ENCODE results near the gene TMEM190. TPM values are rescaled to one million over a fixed set of nuclear protein-coding genes. Genes with fewer than 3 reads are reported as not detected.
"Not testable (repeated sequence)": the region's sequence is repeated elsewhere in the genome, so short reads cannot be mapped to it uniquely, and the experiment has no call there.

Gene TMEM190
- total and polyA plus RNA-seq, 5 experiments from 2014 or later: not detected

DNA sequence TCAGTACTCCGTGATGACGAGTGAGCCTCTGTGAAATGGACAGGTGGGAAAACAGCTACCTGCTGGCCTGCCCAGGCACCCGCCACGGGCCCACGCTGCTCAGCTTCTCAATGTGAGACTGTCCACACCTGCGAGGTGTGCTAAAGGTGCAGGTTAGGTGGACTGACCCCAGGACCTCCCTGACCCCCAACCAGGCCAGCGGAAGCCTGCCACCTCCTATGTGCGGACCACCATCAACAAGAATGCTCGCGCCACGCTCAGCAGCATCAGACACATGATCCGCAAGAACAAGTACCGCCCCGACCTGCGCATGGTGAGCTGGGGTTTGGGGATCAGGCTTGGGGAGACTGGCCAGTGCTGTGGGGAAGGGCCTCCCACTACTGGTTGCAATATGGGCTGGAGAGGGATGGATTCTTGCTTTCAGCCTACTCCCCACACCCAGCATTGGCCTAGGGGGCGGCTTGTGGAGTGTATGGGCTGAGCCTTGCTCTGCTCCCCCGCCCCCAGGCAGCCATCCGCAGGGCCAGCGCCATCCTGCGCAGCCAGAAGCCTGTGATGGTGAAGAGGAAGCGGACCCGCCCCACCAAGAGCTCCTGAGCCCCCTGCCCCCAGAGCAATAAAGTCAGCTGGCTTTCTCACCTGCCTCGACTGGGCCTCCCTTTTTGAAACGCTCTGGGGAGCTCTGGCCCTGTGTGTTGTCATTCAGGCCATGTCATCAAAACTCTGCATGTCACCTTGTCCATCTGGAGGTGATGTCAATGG, 11.3 kb downstream of the TMEM190 start:
- DNase-seq: peak in 1 of 10 donors; percentile 59
- Mint-ChIP-seq H3K27ac (peak overlapping the region; percentile 31 to 100 (median 99)), H3K9me3 (peaks cover 0 to 2% (median 0%) of the 10 kb centered on the region in 9 donors), H3K4me3 (peak overlapping the region; percentile 99 to 100 (median 100)), H3K27me3 (no peaks in the 10 kb centered on the region), H3K36me3 (peaks cover 9 to 56% (median 21%) of the 10 kb centered on the region in 3 donors), H3K4me1 (peaks cover 26 to 79% (median 69%) of the 10 kb centered on the region in 4 donors)
- POLR2A ChIA-PET: interaction anchor here (0.7 to 12.9 kb wide), 6 partner anchors 11 to 284 kb away, joined by 3 to 181 read pairs (median 12); partner anchors contain the start of genes FIZ1 and UBE2S
- ATAC-seq: no peak

DNA sequence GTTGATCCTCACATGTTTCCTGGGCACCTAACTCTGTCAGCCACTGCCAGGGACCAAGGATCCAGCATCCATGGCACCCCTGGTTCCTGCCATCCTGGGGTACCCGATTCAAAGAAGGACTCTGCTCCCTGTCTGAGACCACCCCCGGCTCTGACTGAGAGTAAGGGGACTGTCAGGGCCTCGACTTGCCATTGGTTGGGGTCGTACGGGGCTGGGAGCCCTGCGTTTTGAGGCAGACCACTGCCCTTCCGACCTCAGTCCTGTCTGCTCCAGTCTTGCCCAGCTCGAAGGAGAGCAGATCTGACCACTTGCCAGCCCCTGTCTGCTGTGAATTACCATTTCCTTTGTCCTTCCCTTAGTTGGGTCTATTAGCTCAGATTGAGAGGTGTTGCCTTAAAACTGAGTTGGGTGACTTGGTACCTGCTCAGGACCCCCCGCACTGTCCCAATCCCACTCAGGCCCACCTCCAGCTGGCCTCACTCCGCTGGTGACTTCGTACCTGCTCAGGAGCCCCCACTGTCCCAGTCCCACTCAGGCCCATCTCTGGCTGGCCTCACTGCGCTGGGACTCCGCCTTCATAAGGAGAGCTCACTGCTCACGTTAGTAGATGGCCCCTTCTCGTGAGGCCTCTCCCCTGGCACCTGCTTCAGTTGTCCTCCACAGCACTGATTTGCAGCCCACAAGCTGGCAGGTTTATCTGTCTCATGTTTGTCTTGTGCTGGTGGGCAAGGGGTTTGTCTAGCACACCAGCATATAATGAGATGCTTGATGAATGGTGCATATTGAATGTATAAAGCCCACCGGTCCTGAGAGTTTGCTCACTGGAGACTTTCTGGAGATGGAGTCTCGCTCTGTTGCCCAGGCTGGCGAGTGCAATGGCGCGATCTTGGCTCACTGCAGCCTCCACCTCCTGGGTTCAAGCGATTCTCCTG, 13.0 kb downstream of the TMEM190 start:
- H3K4me3 Mint-ChIP-seq: peak overlapping the region; percentile 45 to 99 (median 68)
- POLR2A ChIA-PET: interaction anchor here (3.3 to 12.9 kb wide), 2 partner anchors 9 to 17 kb away, joined by 19 to 181 read pairs; partner anchors contain the start of gene UBE2S
- no peaks in the 10 kb centered on the region for H3K27me3 Mint-ChIP-seq
- ATAC-seq: no peak
- peaks cover 9 to 56% (median 21%) of the 10 kb centered on the region in 3 donors for H3K36me3 Mint-ChIP-seq
- H3K27ac Mint-ChIP-seq: peak overlapping the region in 9 of 10 donors; percentile 24 to 86 (median 60)
- peaks cover 0 to 2% (median 0%) of the 10 kb centered on the region in 9 donors for H3K9me3 Mint-ChIP-seq
- H3K4me1 Mint-ChIP-seq: peaks cover 25 to 70% (median 64%) of the 10 kb centered on the region in 4 donors
- peak in 1 of 10 donors; percentile 27 for DNase-seq

DNA sequence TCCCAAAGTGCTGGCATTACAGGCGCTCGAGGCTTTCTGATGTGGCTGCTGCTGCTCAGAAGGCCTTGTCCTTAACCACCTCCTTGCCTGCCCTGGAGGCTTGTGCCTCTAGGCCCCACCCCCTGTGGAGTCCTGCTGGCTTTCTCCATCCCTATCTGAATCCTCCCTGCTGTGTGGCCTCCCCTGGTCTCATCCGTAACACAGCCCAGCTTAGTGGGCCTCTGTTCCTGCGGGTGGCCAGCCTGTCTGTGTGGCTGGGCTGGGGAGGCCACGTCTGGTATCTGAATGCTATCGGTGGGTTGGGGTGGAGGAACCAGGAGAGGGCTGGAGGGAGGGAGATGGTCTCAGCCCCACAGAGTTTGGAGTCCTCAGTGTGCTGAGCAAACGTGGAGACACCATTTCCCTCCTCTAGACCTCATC, 13.8 kb downstream of the TMEM190 start:
- ATAC-seq: no peak
- Mint-ChIP-seq H3K27me3 (no peaks in the 10 kb centered on the region), H3K9me3 (peaks cover 0 to 2% (median 0%) of the 10 kb centered on the region in 9 donors), H3K4me1 (peaks cover 25 to 64% (median 59%) of the 10 kb centered on the region in 4 donors), H3K27ac (peak overlapping the region in 9 of 10 donors; percentile 32 to 89 (median 81)), H3K4me3 (peak overlapping the region in 2 of 10 donors; percentile 24 to 66), H3K36me3 (peaks cover 9 to 56% (median 21%) of the 10 kb centered on the region in 3 donors)
- DNase-seq: no peak
- POLR2A ChIA-PET: interaction anchor here (0.8 to 12.9 kb wide), 3 partner anchors 16 to 87 kb away, joined by 3 to 181 read pairs (median 3); partner anchors contain the start of genes KMT5C and UBE2S

DNA sequence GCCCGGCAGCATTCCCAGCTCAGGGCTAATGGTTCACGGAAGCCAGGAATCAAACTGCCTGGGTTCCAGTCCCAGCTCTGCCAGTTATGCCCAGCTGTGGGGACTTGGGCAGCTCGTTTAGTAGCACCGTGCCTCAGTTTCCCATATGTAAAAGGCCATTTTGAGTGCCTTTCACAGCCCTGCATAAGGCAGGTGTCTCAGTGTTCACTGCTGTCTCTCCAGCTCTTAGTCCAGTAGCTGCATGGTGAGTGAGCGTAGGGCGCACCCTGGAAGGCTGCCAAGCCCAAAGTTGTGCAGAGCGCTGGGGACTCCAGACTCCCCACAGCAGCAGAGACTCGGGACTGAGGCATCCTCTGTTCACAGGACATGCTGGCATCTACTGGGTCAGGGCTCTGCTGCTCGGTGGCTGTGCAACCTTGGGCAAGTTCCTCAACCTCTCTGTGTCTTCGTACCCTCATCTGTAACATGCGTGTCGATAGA, 14.6 kb downstream of the TMEM190 start:
- Mint-ChIP-seq H3K4me1 (peaks cover 21 to 59% (median 54%) of the 10 kb centered on the region in 4 donors), H3K36me3 (peaks cover 3 to 50% (median 21%) of the 10 kb centered on the region in 3 donors), H3K27me3 (no peaks in the 10 kb centered on the region), H3K4me3 (no peak overlapping the region), H3K9me3 (no peaks in the 10 kb centered on the region), H3K27ac (peak overlapping the region in 6 of 10 donors; percentile 33 to 89 (median 82))
- ATAC-seq (peak in 1 of 2 donors; percentile 26), DNase-seq (no peak)
- POLR2A ChIA-PET: interaction anchor here (0.8 to 12.9 kb wide), 3 partner anchors 15 to 88 kb away, joined by 3 to 181 read pairs (median 3); partner anchors contain the start of genes KMT5C and UBE2S

DNA sequence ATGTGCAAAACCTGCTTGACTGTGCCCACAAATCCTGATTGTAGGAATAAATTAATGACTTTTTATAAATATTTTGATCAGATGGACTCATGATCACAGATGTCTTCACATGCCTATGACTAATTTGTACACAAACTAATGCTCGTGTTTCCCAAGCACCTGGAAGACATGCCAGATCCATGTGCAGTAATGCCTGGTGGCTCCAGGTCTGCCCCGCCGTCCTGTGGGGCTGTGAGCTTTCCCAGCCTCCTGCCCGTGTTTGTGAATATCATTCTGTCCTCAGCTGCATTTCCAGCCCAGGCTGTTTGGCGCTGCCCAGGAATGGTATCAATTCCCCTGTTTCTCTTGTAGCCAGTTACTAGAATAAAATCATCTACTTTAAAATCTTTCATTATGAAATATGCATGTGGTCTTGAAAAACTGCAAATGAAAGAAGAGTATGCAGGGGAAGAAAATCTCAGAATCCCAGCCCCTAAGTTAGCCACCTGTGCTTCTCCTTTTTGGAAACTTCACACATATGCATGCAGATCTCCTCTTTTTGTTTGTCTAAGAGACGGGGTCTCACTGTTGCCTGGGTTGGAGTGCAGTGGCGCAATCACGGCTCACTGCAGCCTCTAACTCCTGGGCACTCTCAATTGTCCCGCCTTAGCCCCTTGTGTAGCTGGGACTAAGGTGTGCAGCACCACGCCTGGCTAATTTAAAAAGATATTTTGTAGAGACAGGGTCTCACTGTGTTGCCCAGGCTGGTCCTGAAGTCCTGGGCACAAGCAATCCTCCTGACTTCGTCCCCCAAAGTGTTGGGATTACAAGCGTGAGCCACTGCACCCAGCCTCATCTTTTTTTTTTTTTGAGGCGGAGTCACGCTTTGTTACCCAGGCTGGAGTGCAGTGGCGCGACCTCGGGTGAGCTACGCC, 15.3 kb downstream of the TMEM190 start:
- Mint-ChIP-seq H3K4me1 (peaks cover 18 to 53% (median 47%) of the 10 kb centered on the region in 4 donors), H3K27me3 (no peaks in the 10 kb centered on the region), H3K36me3 (peaks cover 0 to 44% (median 14%) of the 10 kb centered on the region in 3 donors), H3K4me3 (no peak overlapping the region), H3K9me3 (no peaks in the 10 kb centered on the region), H3K27ac (peak overlapping the region in 9 of 10 donors; percentile 18 to 68 (median 60))
- no peak for ATAC-seq
- DNase-seq: no peak
- POLR2A ChIA-PET: interaction anchor here (1.1 to 12.9 kb wide), 2 partner anchors 15 to 89 kb away, joined by 3 to 181 read pairs; partner anchors contain the start of gene UBE2S

DNA sequence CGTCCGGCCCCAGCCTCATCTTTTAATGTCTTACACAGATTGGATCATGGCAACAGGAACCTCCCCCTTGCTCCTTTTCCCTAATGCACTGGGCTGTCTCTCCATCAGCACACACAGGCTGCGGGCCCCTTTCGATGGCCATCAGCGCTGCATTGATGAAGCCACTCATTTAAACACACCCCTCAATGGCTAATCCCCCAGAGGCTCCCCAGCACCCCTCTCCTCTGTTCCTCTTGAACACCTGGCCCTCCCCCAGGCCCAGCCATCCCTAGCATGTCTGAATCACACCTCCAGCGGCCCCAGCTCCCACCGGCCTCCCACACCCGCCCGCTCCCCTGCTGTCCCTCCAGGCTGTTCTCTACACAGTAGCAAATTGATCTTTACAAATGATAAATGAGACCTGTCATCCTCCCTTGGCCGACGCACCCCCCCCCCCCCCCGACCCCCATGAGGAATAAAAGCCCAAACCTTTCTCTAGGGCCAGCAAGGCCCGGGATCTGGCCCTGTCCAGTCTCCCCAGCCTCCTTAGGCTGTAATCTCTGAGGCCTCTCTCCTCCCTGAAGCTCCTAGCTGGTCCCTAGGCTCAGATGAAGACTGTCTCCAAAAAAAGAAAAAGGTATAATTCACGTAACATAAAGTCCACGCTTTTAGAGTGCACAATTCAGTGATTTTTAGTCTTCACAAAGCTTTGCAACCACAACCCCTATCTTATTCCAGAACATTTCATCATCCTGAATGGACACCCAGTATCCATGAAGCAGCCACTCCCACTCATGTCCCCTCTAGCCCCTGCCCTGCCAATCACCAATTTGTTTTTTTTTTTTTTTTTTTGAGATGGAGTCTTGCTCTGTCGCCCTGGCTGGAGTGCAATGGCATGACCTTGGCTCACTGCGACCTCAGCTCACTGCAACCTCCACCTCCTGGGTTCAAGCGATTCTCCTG, 16.5 kb downstream of the TMEM190 start:
- Mint-ChIP-seq H3K9me3 (no peaks in the 10 kb centered on the region), H3K36me3 (peaks cover 0 to 33% (median 8%) of the 10 kb centered on the region in 3 donors), H3K27ac (peak overlapping the region in 8 of 10 donors; percentile 4 to 81 (median 58)), H3K4me3 (no peak overlapping the region), H3K27me3 (no peaks in the 10 kb centered on the region), H3K4me1 (peaks cover 17 to 44% (median 38%) of the 10 kb centered on the region in 4 donors)
- DNase-seq: no peak
- no peak for ATAC-seq
- POLR2A ChIA-PET: interaction anchor here (12.9 kb wide), 1 partner anchor 13 kb away, joined by 181 read pairs; the partner anchor contains the start of gene UBE2S

DNA sequence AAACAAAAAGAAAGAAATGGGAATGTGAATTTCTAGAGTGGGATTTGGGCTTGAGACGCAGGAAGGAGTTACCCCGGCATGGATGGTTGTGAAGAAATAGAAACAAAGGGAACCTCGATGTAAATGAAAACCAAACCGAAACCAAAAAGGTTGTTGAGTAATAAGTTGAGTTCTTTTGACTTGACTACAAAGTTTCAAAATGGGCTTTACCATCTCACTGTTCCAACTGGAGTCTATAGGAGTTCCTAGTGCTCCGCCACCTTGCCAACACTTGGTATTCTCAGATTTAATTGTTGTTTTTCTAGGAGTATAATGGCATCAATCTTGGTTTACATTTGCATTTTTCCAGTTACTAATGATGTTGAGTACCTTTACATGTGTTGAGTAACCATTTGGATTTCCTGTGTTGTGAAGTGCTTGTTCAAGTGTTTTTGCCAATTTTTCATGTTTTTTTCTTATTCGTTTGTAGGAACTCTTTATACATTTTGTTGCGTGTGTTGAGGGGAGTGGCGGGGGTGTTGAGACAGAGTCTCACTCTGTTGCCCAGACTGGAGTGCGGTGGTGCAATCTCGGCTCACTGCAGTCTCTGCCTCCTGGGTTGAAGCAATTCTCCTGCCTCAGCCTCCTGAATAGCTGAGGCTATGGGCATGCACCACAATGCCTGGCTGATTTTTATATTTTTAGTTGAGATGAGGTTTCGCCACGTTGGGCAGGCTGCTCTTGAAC, 21.7 kb downstream of the TMEM190 start:
- H3K4me3 Mint-ChIP-seq: peak overlapping the region in 1 of 10 donors; percentile 12
- peak overlapping the region in 1 of 10 donors; percentile 5 for H3K27ac Mint-ChIP-seq
- H3K4me1 Mint-ChIP-seq: peaks cover 0 to 10% (median 6%) of the 10 kb centered on the region in 4 donors
- POLR2A ChIA-PET: interaction anchor here (2.1 to 4.6 kb wide), 2 partner anchors 9 to 11 kb away, joined by 5 to 19 read pairs; partner anchors contain the start of gene UBE2S
- peaks cover 0 to 27% (median 9%) of the 10 kb centered on the region in 3 donors for H3K36me3 Mint-ChIP-seq
- no peaks in the 10 kb centered on the region for H3K27me3 Mint-ChIP-seq
- DNase-seq (no peak), ATAC-seq (no peak)
- H3K9me3 Mint-ChIP-seq: no peaks in the 10 kb centered on the region

DNA sequence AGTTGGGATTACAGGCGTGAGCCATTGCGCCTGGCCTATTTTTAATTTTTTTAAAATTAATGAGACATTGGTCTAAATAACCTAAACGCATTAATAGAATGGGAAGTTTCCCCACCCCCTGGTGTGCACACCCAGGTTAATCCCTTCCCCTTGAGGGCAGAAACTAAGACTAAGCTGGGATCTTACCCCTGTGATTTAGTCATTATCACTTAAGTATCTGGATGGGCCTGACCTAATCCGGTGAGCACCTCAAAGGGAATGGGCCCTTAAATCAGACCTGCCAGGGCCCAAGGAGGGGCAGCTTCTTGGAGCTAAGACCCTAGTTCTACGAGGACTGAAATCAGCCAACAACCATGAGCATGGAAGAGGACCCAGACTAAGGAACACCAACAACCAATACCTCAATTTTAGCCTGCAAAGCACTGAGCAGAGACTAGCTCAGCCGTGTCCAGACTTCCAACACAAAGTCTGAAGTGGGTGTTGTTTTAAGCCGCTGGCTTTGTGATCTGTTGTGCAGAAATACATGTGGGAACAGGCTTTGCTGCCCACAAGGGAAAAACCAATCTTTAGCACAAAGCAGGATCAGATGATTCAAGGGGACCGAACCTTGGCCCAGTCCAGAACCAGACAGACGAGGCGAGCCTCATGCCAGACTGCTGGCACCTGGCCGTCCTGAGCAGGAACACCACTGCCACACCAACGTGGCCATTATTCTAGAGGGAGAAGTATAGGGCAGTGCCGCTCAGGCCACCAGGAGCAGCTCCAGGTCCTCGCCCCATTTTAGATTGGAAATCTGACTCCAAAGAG, 23.9 kb downstream of the TMEM190 start:
- Mint-ChIP-seq H3K4me1 (peaks cover 2 to 17% (median 8%) of the 10 kb centered on the region in 4 donors), H3K36me3 (peaks cover 0 to 39% (median 10%) of the 10 kb centered on the region in 3 donors), H3K27ac (no peak overlapping the region), H3K9me3 (no peaks in the 10 kb centered on the region), H3K27me3 (no peaks in the 10 kb centered on the region), H3K4me3 (no peak overlapping the region)
- no peak for DNase-seq
- ATAC-seq: no peak
- POLR2A ChIA-PET: interaction anchor here (4.6 kb wide), 1 partner anchor 13 kb away, joined by 19 read pairs; no protein-coding TSS in a partner anchor

DNA sequence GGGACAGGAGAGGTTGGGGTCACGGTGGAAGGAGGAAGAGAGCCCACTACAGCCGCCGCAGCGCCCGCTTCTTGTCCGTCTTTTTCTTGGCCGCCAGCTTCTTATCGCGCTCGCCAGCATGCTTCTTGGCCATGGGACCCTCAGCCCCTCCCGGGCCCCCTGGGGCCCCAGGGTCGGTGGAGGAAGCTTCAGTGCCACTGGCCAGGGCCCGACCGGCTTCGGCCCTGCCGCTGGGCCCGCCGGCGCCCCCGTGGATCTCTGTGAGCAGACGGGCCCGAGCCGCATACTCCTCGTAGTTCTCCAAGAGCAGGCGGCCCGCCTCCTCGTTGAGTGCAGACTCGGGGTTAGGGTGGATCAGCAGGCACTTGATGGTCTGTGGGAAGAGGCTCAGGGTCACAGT, 24.8 kb downstream of the TMEM190 start:
- H3K27ac Mint-ChIP-seq, H3K4me3 Mint-ChIP-seq, H3K9me3 Mint-ChIP-seq, ATAC-seq, DNase-seq, H3K27me3 Mint-ChIP-seq: not testable (repeated sequence)
- peaks cover 11 to 26% (median 17%) of the 10 kb centered on the region in 4 donors for H3K4me1 Mint-ChIP-seq
- POLR2A ChIA-PET: interaction anchor here (10.0 kb wide), 1 partner anchor 13 kb away, joined by 181 read pairs; the partner anchor contains the start of genes RPL28 and TMEM238
- H3K36me3 Mint-ChIP-seq: peaks cover 0 to 47% (median 17%) of the 10 kb centered on the region in 3 donors

Data from naive thymus-derived CD8-positive, alpha-beta T cell (primary cell).